ENCODE results near the gene GTF2I.
"Not testable (repeated sequence)": the region's sequence is repeated elsewhere in the genome, so short reads cannot be mapped to it uniquely, and the experiment has no call there.

The GTF2I gene

GRCh38 chr7:74656837-74657691, 454 bp upstream of the GTF2I start:
- peak; percentile 99 for DNase-seq

- peak; percentile 95 for DNase-seq
Observed at GRCh38 chr7:74658178-74659004, 873 bp downstream of the GTF2I start.

- not testable (repeated sequence) for DNase-seq
Observed at GRCh38 chr7:74660202-74660601, 2.7 kb downstream of the GTF2I start.

GRCh38 chr7:74661836-74662794, 4.6 kb downstream of the GTF2I start:
- DNase-seq: not testable (repeated sequence)

GRCh38 chr7:74665296-74665938, 7.9 kb downstream of the GTF2I start:
- DNase-seq: no peak

- not testable (repeated sequence) for DNase-seq
Observed at GRCh38 chr7:74667013-74667412, 9.5 kb downstream of the GTF2I start.

- DNase-seq: not testable (repeated sequence)
Observed at GRCh38 chr7:74667520-74667919, 10.0 kb downstream of the GTF2I start.

- DNase-seq: no peak
Observed at GRCh38 chr7:74671602-74672001, 14.1 kb downstream of the GTF2I start.

GRCh38 chr7:74672343-74672915, 14.9 kb downstream of the GTF2I start:
- no peak for DNase-seq

- DNase-seq: no peak
Observed at GRCh38 chr7:74674166-74674565, 16.6 kb downstream of the GTF2I start.

- no peak for DNase-seq
Observed at GRCh38 chr7:74682829-74683228, 25.3 kb downstream of the GTF2I start.

- DNase-seq: no peak
Observed at GRCh38 chr7:74683799-74684198, 26.3 kb downstream of the GTF2I start.

GRCh38 chr7:74684473-74684872, 27.0 kb downstream of the GTF2I start:
- DNase-seq: no peak

- no peak for DNase-seq
Observed at GRCh38 chr7:74684921-74685320, 27.4 kb downstream of the GTF2I start.

GRCh38 chr7:74690474-74690873, 33.0 kb downstream of the GTF2I start:
- no peak for DNase-seq

- DNase-seq: not testable (repeated sequence)
Observed at GRCh38 chr7:74704419-74704818, 46.9 kb downstream of the GTF2I start.

GRCh38 chr7:74707238-74707637, 49.7 kb downstream of the GTF2I start:
- no peak for DNase-seq

GRCh38 chr7:74708569-74709275, 51.2 kb downstream of the GTF2I start:
- no peak for DNase-seq

GRCh38 chr7:74709880-74710671, 52.6 kb downstream of the GTF2I start:
- DNase-seq: no peak

- DNase-seq: no peak
Observed at GRCh38 chr7:74713567-74713966, 56.0 kb downstream of the GTF2I start.
